Measurements from ENCODE around the gene EIF4E2.

The EIF4E2 gene

GRCh38 chr2:232522623-232523401 is 27.7 kb upstream of the EIF4E2 start:
- TF ChIP-seq, protein P1, sequence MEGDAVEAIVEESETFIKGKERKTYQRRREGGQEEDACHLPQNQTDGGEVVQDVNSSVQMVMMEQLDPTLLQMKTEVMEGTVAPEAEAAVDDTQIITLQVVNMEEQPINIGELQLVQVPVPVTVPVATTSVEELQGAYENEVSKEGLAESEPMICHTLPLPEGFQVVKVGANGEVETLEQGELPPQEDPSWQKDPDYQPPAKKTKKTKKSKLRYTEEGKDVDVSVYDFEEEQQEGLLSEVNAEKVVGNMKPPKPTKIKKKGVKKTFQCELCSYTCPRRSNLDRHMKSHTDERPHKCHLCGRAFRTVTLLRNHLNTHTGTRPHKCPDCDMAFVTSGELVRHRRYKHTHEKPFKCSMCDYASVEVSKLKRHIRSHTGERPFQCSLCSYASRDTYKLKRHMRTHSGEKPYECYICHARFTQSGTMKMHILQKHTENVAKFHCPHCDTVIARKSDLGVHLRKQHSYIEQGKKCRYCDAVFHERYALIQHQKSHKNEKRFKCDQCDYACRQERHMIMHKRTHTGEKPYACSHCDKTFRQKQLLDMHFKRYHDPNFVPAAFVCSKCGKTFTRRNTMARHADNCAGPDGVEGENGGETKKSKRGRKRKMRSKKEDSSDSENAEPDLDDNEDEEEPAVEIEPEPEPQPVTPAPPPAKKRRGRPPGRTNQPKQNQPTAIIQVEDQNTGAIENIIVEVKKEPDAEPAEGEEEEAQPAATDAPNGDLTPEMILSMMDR (IDR thresholded peaks at IDR 0.05; ENCODE audit: low read depth, low read length), result no peak; the same call in 1 of the 2 replicates
- no peak for DNase-seq (ENCODE audit: extremely low read depth, low read depth)

- TF ChIP-seq, protein P1 (IDR thresholded peaks at IDR 0.05; ENCODE audit: low read depth, low read length), result no peak
- DNase-seq (ENCODE audit: extremely low read depth, low read depth), result no peak
Observed at GRCh38 chr2:232523402-232523681, 27.1 kb upstream of the EIF4E2 start.

GRCh38 chr2:232523682-232524597 is 26.5 kb upstream of the EIF4E2 start:
- no peak for DNase-seq (ENCODE audit: extremely low read depth, low read depth)
- TF ChIP-seq, protein P1 (IDR thresholded peaks at IDR 0.05; ENCODE audit: low read depth, low read length), result peak; percentile 13

DNA sequence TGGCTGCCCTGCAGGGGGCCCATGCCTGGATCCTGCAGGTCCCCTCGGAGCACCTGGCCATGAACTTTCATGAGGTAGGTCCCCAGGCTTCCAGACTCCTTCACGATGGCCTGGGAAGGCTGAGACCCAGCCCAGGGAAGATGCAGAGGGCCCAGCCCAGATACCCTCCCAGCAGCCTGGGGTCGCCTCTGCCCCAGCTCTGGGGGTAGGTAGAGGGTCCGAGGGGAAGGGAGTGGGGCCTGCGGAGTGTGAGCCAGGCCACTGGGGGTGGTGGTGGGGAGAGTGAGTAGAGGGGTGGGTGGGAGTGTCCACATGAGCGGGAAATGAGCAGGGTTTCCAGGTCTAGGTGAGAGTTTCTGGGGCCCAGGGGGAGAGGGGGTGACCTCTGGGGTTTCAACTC is 25.7 kb upstream of the EIF4E2 start:
- no peak for DNase-seq (ENCODE audit: extremely low read depth, low read depth)
- TF ChIP-seq, protein P1 (IDR thresholded peaks at IDR 0.05; ENCODE audit: low read depth, low read length), result no peak

DNA sequence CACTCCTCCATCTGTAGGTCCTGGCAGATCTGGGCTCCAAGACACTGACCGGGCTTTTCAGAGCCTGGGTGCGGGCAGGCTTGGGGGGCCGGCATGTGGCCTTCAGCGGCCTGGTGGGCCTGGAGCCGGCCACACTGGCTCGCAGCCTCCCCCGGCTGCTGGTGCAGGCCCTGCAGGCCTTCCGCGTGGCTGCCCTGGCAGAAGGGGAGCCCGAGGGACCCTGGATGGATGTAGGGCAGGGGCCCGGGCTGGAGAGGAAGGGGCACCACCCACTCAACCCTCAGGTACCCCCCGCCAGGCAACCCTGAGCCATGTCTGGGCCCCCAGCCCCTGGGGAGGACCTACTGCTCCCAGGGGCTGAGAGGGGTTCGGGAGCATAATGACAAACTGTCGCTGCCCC is 25.3 kb upstream of the EIF4E2 start:
- DNase-seq (ENCODE audit: extremely low read depth, low read depth), result no peak
- TF ChIP-seq, protein P1 (IDR thresholded peaks at IDR 0.05; ENCODE audit: low read depth, low read length), result no peak

DNA sequence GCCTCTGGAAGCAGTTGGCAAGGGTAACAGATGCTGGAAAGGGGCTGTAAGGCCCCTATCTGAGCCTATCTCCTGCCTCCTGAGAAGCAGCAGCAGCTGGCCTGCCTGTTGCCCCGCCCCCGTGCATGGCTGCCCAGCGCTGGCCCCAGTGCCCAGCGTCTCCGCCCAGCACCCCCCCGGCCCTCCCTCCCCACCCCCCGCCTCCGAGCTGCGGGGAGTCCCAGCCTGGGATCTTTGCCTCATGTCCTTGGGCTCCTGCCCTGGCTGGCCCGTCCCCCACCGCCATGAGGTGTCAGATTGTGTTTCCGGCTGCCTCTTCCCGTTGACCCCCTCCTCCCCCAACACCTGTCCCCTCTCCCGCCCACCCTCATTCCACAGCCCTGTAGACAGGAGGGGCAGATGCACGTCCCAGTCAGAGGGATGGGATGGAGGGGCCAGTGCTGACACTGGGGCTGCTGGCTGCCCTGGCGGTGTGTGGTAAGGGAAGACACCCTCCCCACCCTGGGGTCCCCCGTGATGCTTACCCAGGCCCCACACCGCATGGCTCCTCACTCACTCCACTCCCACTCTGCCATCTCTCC is 24.6 kb upstream of the EIF4E2 start, which contains the start of gene CHRND:
TSS of gene CHRND (plus strand) at position 370 of the 581 bp plus-strand sequence. CDS start at position 426, 56 bp downstream.
- TF ChIP-seq, protein P1 (IDR thresholded peaks at IDR 0.05; ENCODE audit: low read depth, low read length), result no peak
- no peak for DNase-seq (ENCODE audit: extremely low read depth, low read depth)

Data from AG09319 (cell line).